Neural progenitor cell (in vitro differentiated cells): ENCODE measurements around the gene LPP. TPM values are rescaled to one million over a fixed set of nuclear protein-coding genes. Genes with fewer than 3 reads are reported as not detected.

Experiments
- DNase-seq: peaks from one replicate; pipeline ENCODE4 v3.0.0-alpha.2; 2016; ENCODE audit warnings: low spot score
- H2AFZ ChIP-seq: fragments of 200-600 bp; sonication (generic); replicated peaks from 2 replicates; pipeline ENCODE4 v1.6.1; 2016; ENCODE audit warnings: antibody characterized with exemption
- H3F3A ChIP-seq: fragments of 200-600 bp; sonication (generic); 2 replicates; pipeline ENCODE4 v1.6.1; 2016; ENCODE audit warnings: antibody characterized with exemption, low read depth
- H3K27ac ChIP-seq: fragments of 200-600 bp; sonication (generic); 2 replicates; pipeline ENCODE4 v1.5.1; 2016; ENCODE audit warnings: mild to moderate bottlenecking
- H3K27me3 ChIP-seq: fragments of 200-600 bp; sonication (generic); 2 replicates; pipeline ENCODE4 v1.6.1; 2016; ENCODE audit warnings: mild to moderate bottlenecking, moderate library complexity
- H3K36me3 ChIP-seq: fragments of 200-600 bp; sonication (generic); 2 replicates; pipeline ENCODE4 v1.5.1; 2016
- H3K4me1 ChIP-seq: fragments of 200-600 bp; sonication (generic); 2 replicates; pipeline ENCODE4 v1.6.1; 2016; ENCODE audit warnings: mixed run types
- H3K4me2 ChIP-seq: fragments of 200-600 bp; sonication (generic); 2 replicates; pipeline ENCODE4 v1.6.1; 2016
- H3K4me3 ChIP-seq: fragments of 200-600 bp; sonication (generic); 2 replicates; pipeline ENCODE4 v1.5.1; 2016
- H3K79me2 ChIP-seq: fragments of 200-600 bp; sonication (generic); 2 replicates; pipeline ENCODE4 v1.6.1; 2016; ENCODE audit warnings: low read depth
- H3K9ac ChIP-seq: fragments of 200-600 bp; sonication (generic); 2 replicates; pipeline ENCODE4 v1.6.1; 2016
- H3K9me3 ChIP-seq: fragments of 200-600 bp; sonication (generic); 2 replicates; pipeline ENCODE4 v1.5.1; 2016; ENCODE audit warnings: low read depth
- H4K20me1 ChIP-seq: fragments of 200-600 bp; sonication (generic); 2 replicates; pipeline ENCODE4 v1.6.1; 2016; ENCODE audit warnings: low read depth
- H3K27ac Mint-ChIP-seq: 3 replicates; pipeline ENCODE4 v1.8.0; 2021; ENCODE audit warnings: mixed read lengths
- H3K27me3 Mint-ChIP-seq: 2 replicates; pipeline ENCODE4 v1.8.0; 2022; ENCODE audit warnings: low read depth, mild to moderate bottlenecking, inconsistent platforms, moderate library complexity, mixed read lengths; ENCODE audit not compliant: insufficient read depth
- H3K36me3 Mint-ChIP-seq: 3 replicates; pipeline ENCODE4 v1.8.0; 2021; ENCODE audit warnings: mixed read lengths
- H3K4me1 Mint-ChIP-seq: 3 replicates; pipeline ENCODE4 v1.8.0; 2021; ENCODE audit warnings: mixed read lengths
- H3K4me3 Mint-ChIP-seq: 3 replicates; pipeline ENCODE4 v1.8.0; 2021; ENCODE audit warnings: mild to moderate bottlenecking, moderate library complexity, mixed read lengths
- H3K9me3 Mint-ChIP-seq: 3 replicates; pipeline ENCODE4 v1.8.0; 2020; ENCODE audit warnings: mixed read lengths
- EZH2 ChIP-seq: fragments of 200-600 bp; sonication (generic); IDR thresholded peaks from 2 replicates; pipeline ENCODE4 v1.6.1; 2017; ENCODE audit warnings: antibody characterized with exemption, mild to moderate bottlenecking, moderate library complexity
- EZH2phosphoT487 ChIP-seq: fragments of 200-600 bp; sonication (generic); IDR thresholded peaks from 2 replicates; pipeline ENCODE4 v1.6.1; 2017; ENCODE audit warnings: antibody characterized with exemption
- total RNA-seq: library from RNA; depleted of rRNA; stranded (reverse); fragments of >200 nt; gene quantifications from 2 replicates; pipeline ENCODE4 v1.2.3, GENCODE V29; 2015; ENCODE audit warnings: low replicate concordance
- TF ChIP-seq, protein P1 (sequence below): fragments of 200-600 bp; sonication (generic); IDR thresholded peaks from 2 replicates; pipeline ENCODE4 v1.5.1; 2017; ENCODE audit warnings: antibody characterized with exemption, mild to moderate bottlenecking

LPP gene
- total RNA-seq, 1 donor from 2014 or later, result 18.9 TPM

DNA sequence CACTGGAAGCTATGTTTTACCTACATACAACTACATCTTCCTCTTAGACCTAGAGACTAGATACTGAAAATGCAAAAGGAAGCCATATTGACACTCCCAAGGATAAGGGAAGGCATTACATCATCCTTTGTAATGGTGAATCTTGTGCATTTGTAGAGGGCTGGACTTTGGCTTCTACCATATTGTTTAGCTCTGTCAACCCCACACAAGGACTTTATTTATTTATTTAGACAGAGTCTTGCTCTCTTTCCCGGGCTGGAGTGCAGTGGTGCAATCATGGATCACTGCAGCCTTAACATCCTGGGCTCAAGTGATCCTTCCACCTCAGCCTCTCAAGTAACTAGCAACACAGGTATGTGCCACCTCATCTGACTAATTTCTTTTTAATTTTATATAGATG lies 686.3 kb downstream of the LPP start:
- Mint-ChIP-seq H3K27me3 (no peaks in the 10 kb centered on the region), H3K4me1 (peaks cover 21% of the 10 kb centered on the region), H3K4me3 (no peak overlapping the region), H3K36me3 (peaks cover 9% of the 10 kb centered on the region), H3K9me3 (peaks cover 7% of the 10 kb centered on the region), H3K27ac (no peak overlapping the region)
- H3K4me2 ChIP-seq, result no peak overlapping the region
- no peaks in the 10 kb centered on the region for H3K27me3 ChIP-seq
- no peak for TF ChIP-seq EZH2
- TF ChIP-seq EZH2phosphoT487, result no peak
- TF ChIP-seq, protein P1, sequence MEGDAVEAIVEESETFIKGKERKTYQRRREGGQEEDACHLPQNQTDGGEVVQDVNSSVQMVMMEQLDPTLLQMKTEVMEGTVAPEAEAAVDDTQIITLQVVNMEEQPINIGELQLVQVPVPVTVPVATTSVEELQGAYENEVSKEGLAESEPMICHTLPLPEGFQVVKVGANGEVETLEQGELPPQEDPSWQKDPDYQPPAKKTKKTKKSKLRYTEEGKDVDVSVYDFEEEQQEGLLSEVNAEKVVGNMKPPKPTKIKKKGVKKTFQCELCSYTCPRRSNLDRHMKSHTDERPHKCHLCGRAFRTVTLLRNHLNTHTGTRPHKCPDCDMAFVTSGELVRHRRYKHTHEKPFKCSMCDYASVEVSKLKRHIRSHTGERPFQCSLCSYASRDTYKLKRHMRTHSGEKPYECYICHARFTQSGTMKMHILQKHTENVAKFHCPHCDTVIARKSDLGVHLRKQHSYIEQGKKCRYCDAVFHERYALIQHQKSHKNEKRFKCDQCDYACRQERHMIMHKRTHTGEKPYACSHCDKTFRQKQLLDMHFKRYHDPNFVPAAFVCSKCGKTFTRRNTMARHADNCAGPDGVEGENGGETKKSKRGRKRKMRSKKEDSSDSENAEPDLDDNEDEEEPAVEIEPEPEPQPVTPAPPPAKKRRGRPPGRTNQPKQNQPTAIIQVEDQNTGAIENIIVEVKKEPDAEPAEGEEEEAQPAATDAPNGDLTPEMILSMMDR, result no peak
- H3K36me3 ChIP-seq, result no peaks in the 10 kb centered on the region
- DNase-seq, result no peak
- no peak overlapping the region for H3K9ac ChIP-seq
- no peak overlapping the region for H2AFZ ChIP-seq
- H3K4me1 ChIP-seq, result no peaks in the 10 kb centered on the region
- H3K79me2 ChIP-seq, result no peaks in the 10 kb centered on the region
- H3K4me3 ChIP-seq, result no peak overlapping the region
- no peaks in the 10 kb centered on the region for H3K9me3 ChIP-seq
- no peak overlapping the region for H3K27ac ChIP-seq
- H3F3A ChIP-seq, result no peaks in the 10 kb centered on the region
- no peaks in the 10 kb centered on the region for H4K20me1 ChIP-seq

DNA sequence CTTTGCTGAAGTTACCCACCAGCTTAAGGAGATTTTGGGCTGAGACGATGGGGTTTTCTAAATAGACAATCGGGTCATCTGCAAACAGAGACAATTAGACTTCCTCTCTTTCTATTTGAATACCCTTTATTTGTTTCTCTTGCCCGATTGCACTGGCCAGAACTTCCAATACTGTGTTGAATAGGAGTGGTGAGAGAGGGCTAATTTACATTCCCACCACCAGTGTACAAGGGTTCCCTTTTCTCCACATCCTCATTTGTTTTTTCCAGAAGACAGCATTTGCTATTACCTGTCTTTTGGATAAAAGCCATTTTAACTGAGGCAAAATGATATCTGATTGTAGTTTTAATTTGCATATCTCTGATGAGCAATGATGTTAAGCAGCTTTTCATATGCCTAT lies 687.9 kb downstream of the LPP start:
- Histone ChIP-seq H3K27me3 (no peaks in the 10 kb centered on the region), H3K4me3 (no peak overlapping the region), H4K20me1 (no peaks in the 10 kb centered on the region), H2AFZ (no peak overlapping the region), H3K79me2 (no peaks in the 10 kb centered on the region), H3K4me1 (no peaks in the 10 kb centered on the region), H3K9me3 (no peaks in the 10 kb centered on the region), H3K9ac (no peak overlapping the region), H3K36me3 (no peaks in the 10 kb centered on the region), H3K4me2 (no peak overlapping the region), H3F3A (no peaks in the 10 kb centered on the region), H3K27ac (no peak overlapping the region)
- TF ChIP-seq EZH2 (no peak), EZH2phosphoT487 (no peak)
- TF ChIP-seq, protein P1, result no peak
- H3K4me3 Mint-ChIP-seq, result no peak overlapping the region
- H3K9me3 Mint-ChIP-seq, result peaks cover 7% of the 10 kb centered on the region
- H3K27ac Mint-ChIP-seq, result no peak overlapping the region
- peaks cover 9% of the 10 kb centered on the region for H3K36me3 Mint-ChIP-seq
- peaks cover 10% of the 10 kb centered on the region for H3K4me1 Mint-ChIP-seq
- H3K27me3 Mint-ChIP-seq, result no peaks in the 10 kb centered on the region
- DNase-seq, result no peak

DNA sequence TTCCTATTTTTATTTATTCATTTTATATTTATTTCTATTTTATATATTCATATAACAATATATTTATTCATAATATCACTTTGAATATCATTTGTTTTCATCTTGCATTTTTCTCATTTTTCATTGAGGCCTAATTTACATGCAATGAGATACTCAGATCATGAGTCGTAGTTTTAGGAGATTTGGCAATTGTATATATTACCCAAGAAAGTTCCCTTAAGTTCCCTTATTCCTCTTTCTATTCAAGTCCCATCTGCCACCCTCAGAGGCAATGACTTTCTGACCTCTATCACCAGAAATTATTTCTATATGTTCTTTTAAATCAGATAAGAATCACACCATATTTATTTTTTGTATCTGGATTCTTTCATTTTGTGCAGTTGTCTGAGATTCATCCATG lies 688.7 kb downstream of the LPP start:
- Histone ChIP-seq H4K20me1 (no peaks in the 10 kb centered on the region), H3K27me3 (no peaks in the 10 kb centered on the region), H2AFZ (no peak overlapping the region), H3K4me1 (no peaks in the 10 kb centered on the region), H3K27ac (no peak overlapping the region), H3F3A (no peaks in the 10 kb centered on the region), H3K36me3 (no peaks in the 10 kb centered on the region), H3K4me3 (no peak overlapping the region), H3K79me2 (no peaks in the 10 kb centered on the region), H3K4me2 (no peak overlapping the region), H3K9ac (no peak overlapping the region), H3K9me3 (no peaks in the 10 kb centered on the region)
- Mint-ChIP-seq H3K4me1 (peaks cover 4% of the 10 kb centered on the region), H3K27me3 (no peaks in the 10 kb centered on the region), H3K4me3 (no peak overlapping the region), H3K27ac (no peak overlapping the region), H3K9me3 (peaks cover 7% of the 10 kb centered on the region), H3K36me3 (peaks cover 9% of the 10 kb centered on the region)
- TF ChIP-seq EZH2phosphoT487 (no peak), EZH2 (no peak)
- TF ChIP-seq, protein P1, result no peak
- DNase-seq, result no peak
